ENCODE data around the gene SIX6.

GRCh38 chr14:60510254-60510950, 1.5 kb downstream of the SIX6 start:
- TF ChIP-seq EZH2 (IDR thresholded peaks at IDR 0.05) (no peak), POLR2AphosphoS5 (IDR thresholded peaks at IDR 0.05; ENCODE audit: borderline replicate concordance, low read depth, low read length) (no peak), FOXP2 (optimal IDR thresholded peaks at IDR 0.05; ENCODE audit: control extremely low read depth, extremely low read length, insufficient read depth) (no peak)

All from SK-N-MC (cell line).